ENCODE data around the gene FNBP1. TPM values are rescaled to one million over a fixed set of nuclear protein-coding genes. Genes with fewer than 3 reads are reported as not detected.

Gene FNBP1
- total and polyA plus RNA-seq, 4 donors, result 16.0 to 94.3 (median 29.5) TPM

GRCh38 chr9:129875181-129875611 is 167.8 kb downstream of the FNBP1 start:
- no peaks in the 10 kb centered on the region for H3K9me3 ChIP-seq (ENCODE audit: control insufficient read depth in 4 of 4, insufficient read depth in 3 of 4, low read length in 3 of 4)
- no peak overlapping the region for H3K27ac ChIP-seq (ENCODE audit: low read depth in 1 of 2, low read length in 1 of 2)
- no peaks in the 10 kb centered on the region for H3K27me3 ChIP-seq (ENCODE audit: control insufficient read depth in 3 of 3, insufficient read depth in 3 of 3, low read length in 2 of 3)
- H3K4me1 ChIP-seq (ENCODE audit: control insufficient read depth in 5 of 5, insufficient read depth in 5 of 5, low read length in 5 of 5), result peaks cover 0 to 2% (median 0%) of the 10 kb centered on the region in 5 donors
- peaks cover 3 to 36% (median 21%) of the 10 kb centered on the region in 4 donors for H3K36me3 ChIP-seq (ENCODE audit: control insufficient read depth in 4 of 4, insufficient read depth in 4 of 4, low read length in 4 of 4)
- 88 to 93% methylated on average over 23 of the region's 23 CpGs for WGBS, 2 donors
- TF ChIP-seq CTCF (IDR thresholded peaks at IDR 0.05; ENCODE audit: control extremely low read depth, extremely low read depth), result no peak
- H3K4me3 ChIP-seq, result no peak overlapping the region
- H3K9ac ChIP-seq (ENCODE audit: insufficient read depth in 1 of 2, low read length in 2 of 2), result no peak overlapping the region
- ATAC-seq (ENCODE audit: insufficient read depth, low FRiP score) (no peak), DNase-seq (no peak)

- ATAC-seq (ENCODE audit: insufficient read depth, low FRiP score) (no peak), DNase-seq (no peak)
Observed at GRCh38 chr9:129874261-129875101, 168.5 kb downstream of the FNBP1 start.

GRCh38 chr9:129873563-129874190 is 169.3 kb downstream of the FNBP1 start:
- Histone ChIP-seq H3K36me3 (ENCODE audit: control insufficient read depth in 4 of 4, insufficient read depth in 4 of 4, low read length in 4 of 4) (peaks cover 3 to 42% (median 19%) of the 10 kb centered on the region in 4 donors), H3K27ac (ENCODE audit: low read depth in 1 of 2, low read length in 1 of 2) (no peak overlapping the region), H3K9ac (ENCODE audit: insufficient read depth in 1 of 2, low read length in 2 of 2) (no peak overlapping the region), H3K4me3 (no peak overlapping the region), H3K9me3 (ENCODE audit: control insufficient read depth in 4 of 4, insufficient read depth in 3 of 4, low read length in 3 of 4) (no peaks in the 10 kb centered on the region), H3K27me3 (ENCODE audit: control insufficient read depth in 3 of 3, insufficient read depth in 3 of 3, low read length in 2 of 3) (no peaks in the 10 kb centered on the region), H3K4me1 (ENCODE audit: control insufficient read depth in 5 of 5, insufficient read depth in 5 of 5, low read length in 5 of 5) (no peaks in the 10 kb centered on the region)
- DNase-seq (no peak), ATAC-seq (ENCODE audit: insufficient read depth, low FRiP score) (no peak)
- TF ChIP-seq CTCF (IDR thresholded peaks at IDR 0.05; ENCODE audit: control extremely low read depth, extremely low read depth), result no peak
- 88 to 96% methylated on average over 16 of the region's 16 CpGs for WGBS, 2 donors

More at GRCh38 chr9:129874261-129875101, 168.5 kb downstream of the FNBP1 start:
- no peak overlapping the region for H3K27ac ChIP-seq (ENCODE audit: low read depth in 1 of 2, low read length in 1 of 2)
- no peak overlapping the region for H3K4me3 ChIP-seq
- H3K9me3 ChIP-seq (ENCODE audit: control insufficient read depth in 4 of 4, insufficient read depth in 3 of 4, low read length in 3 of 4), result no peaks in the 10 kb centered on the region
- 91 to 95% methylated on average over 38 of the region's 38 CpGs for WGBS, 2 donors
- no peaks in the 10 kb centered on the region for H3K27me3 ChIP-seq (ENCODE audit: control insufficient read depth in 3 of 3, insufficient read depth in 3 of 3, low read length in 2 of 3)
- no peak for TF ChIP-seq CTCF (IDR thresholded peaks at IDR 0.05; ENCODE audit: control extremely low read depth, extremely low read depth)
- no peak overlapping the region for H3K9ac ChIP-seq (ENCODE audit: insufficient read depth in 1 of 2, low read length in 2 of 2)
- no peaks in the 10 kb centered on the region for H3K4me1 ChIP-seq (ENCODE audit: control insufficient read depth in 5 of 5, insufficient read depth in 5 of 5, low read length in 5 of 5)
- peaks cover 3 to 41% (median 19%) of the 10 kb centered on the region in 4 donors for H3K36me3 ChIP-seq (ENCODE audit: control insufficient read depth in 4 of 4, insufficient read depth in 4 of 4, low read length in 4 of 4)
